GM12878 (cell line): Measurements from ENCODE around the gene XRCC6.
"Not testable (repeated sequence)": the region's sequence is repeated elsewhere in the genome, so short reads cannot be mapped to it uniquely, and the experiment has no call there.

Experiments
- POLR2A ChIP-seq: IDR thresholded peaks from 2 replicates; pipeline ENCODE4 v1.6.1; 2011; ENCODE audit warnings: low read depth, mild to moderate bottlenecking, low read length
- SIX5 ChIP-seq: IDR thresholded peaks from 2 replicates; pipeline ENCODE4 v1.6.1; 2011; ENCODE audit warnings: mild to moderate bottlenecking, low read depth, low read length, moderate library complexity; ENCODE audit not compliant: severe bottlenecking

DNA sequence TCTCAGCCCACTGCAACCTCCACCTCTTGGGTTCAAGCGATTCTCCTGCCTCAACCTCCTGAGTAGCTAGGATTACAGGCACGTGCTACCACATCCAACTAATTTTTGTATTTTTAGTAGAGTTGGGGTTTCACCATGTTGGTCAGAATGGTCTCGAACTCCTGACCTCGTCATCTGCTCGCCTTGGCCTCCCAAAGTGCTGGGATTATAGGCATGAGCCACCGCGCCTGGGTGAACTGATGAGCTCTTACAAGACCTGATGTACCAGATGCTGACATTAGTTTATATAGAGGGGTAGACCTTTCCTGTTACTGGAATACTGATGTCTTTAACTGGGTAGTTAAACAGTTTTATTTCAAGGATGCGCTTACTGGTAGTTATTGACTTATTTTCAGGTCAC lies 13.5 kb downstream of the XRCC6 start:
- not testable (repeated sequence) for TF ChIP-seq SIX5, POLR2A
